Neural crest cell (in vitro differentiated cells): ENCODE data around the gene FARP1. TPM values are rescaled to one million over a fixed set of nuclear protein-coding genes. Genes with fewer than 3 reads are reported as not detected.
A peak's percentile ranks its signal among the peaks of the same experiment; 100 is the strongest.

Experiments used
- DNase-seq: peaks from one replicate; pipeline ENCODE4 v3.0.0; 2021; ENCODE audit warnings: low read depth, mixed read lengths, low spot score
- H3K27ac Mint-ChIP-seq: one replicate; pipeline ENCODE4 v1.8.0; 2021; ENCODE audit warnings: mild to moderate bottlenecking, mixed read lengths; ENCODE audit not compliant: unreplicated experiment
- H3K27me3 Mint-ChIP-seq: 2 replicates; pipeline ENCODE4 v1.8.0; 2021; ENCODE audit warnings: low read depth, mild to moderate bottlenecking, mixed read lengths
- H3K36me3 Mint-ChIP-seq: 2 replicates; pipeline ENCODE4 v1.8.0; 2021; ENCODE audit warnings: low read depth, mild to moderate bottlenecking, mixed read lengths
- H3K4me1 Mint-ChIP-seq: 2 replicates; pipeline ENCODE4 v1.8.0; 2021; ENCODE audit warnings: mixed read lengths
- H3K4me3 Mint-ChIP-seq: one replicate; pipeline ENCODE4 v1.8.0; 2021; ENCODE audit warnings: mild to moderate bottlenecking, mixed read lengths
- H3K9me3 Mint-ChIP-seq: 2 replicates; pipeline ENCODE4 v1.8.0; 2021; ENCODE audit warnings: mixed read lengths
- CTCF ChIP-seq: fragments of 200-600 bp; sonication (generic); conservative IDR thresholded peaks from 2 replicates; pipeline ENCODE4 v1.5.0; 2021; ENCODE audit warnings: antibody characterized with exemption, mild to moderate bottlenecking
- total RNA-seq: library from RNA; stranded (reverse); gene quantifications from 2 replicates; pipeline ENCODE4 v1.2.1, GENCODE V29; 2021

FARP1 gene
- total RNA-seq, 1 donor from 2014 or later: 138 TPM

- TF ChIP-seq CTCF: no peak
- Mint-ChIP-seq H3K4me3 (no peak overlapping the region), H3K4me1 (peaks cover 16% of the 10 kb centered on the region), H3K36me3 (peaks cover 7% of the 10 kb centered on the region), H3K27ac (peak overlapping the region; percentile 63), H3K27me3 (no peaks in the 10 kb centered on the region), H3K9me3 (peaks cover 3% of the 10 kb centered on the region)
- no peak for DNase-seq
Observed at GRCh38 chr13:98358937-98359336, 216.0 kb downstream of the FARP1 start.

- H3K4me3 Mint-ChIP-seq: no peak overlapping the region
- no peak for DNase-seq
- peaks cover 7% of the 10 kb centered on the region for H3K36me3 Mint-ChIP-seq
- peak overlapping the region; percentile 94 for H3K27ac Mint-ChIP-seq
- TF ChIP-seq CTCF: no peak
- H3K4me1 Mint-ChIP-seq: peaks cover 31% of the 10 kb centered on the region
- no peaks in the 10 kb centered on the region for H3K27me3 Mint-ChIP-seq
- peaks cover 3% of the 10 kb centered on the region for H3K9me3 Mint-ChIP-seq
Observed at GRCh38 chr13:98360545-98360944, 217.7 kb downstream of the FARP1 start.

GRCh38 chr13:98363326-98363725 is 220.4 kb downstream of the FARP1 start:
- Mint-ChIP-seq H3K4me3 (no peak overlapping the region), H3K27ac (no peak overlapping the region)
- TF ChIP-seq CTCF: no peak

GRCh38 chr13:98364179-98364578 is 221.3 kb downstream of the FARP1 start:
- no peak overlapping the region for H3K27ac Mint-ChIP-seq
- no peak for TF ChIP-seq CTCF
- H3K36me3 Mint-ChIP-seq: peaks cover 11% of the 10 kb centered on the region
- DNase-seq: no peak
- no peaks in the 10 kb centered on the region for H3K9me3 Mint-ChIP-seq
- peaks cover 46% of the 10 kb centered on the region for H3K4me1 Mint-ChIP-seq
- H3K4me3 Mint-ChIP-seq: no peak overlapping the region
- H3K27me3 Mint-ChIP-seq: no peaks in the 10 kb centered on the region

More at GRCh38 chr13:98363326-98363725, 220.4 kb downstream of the FARP1 start:
- no peaks in the 10 kb centered on the region for H3K9me3 Mint-ChIP-seq
- H3K4me1 Mint-ChIP-seq: peaks cover 50% of the 10 kb centered on the region
- no peak for DNase-seq
- no peaks in the 10 kb centered on the region for H3K27me3 Mint-ChIP-seq
- H3K36me3 Mint-ChIP-seq: peaks cover 7% of the 10 kb centered on the region

- Mint-ChIP-seq H3K4me3 (no peak overlapping the region), H3K27me3 (no peaks in the 10 kb centered on the region), H3K36me3 (peaks cover 14% of the 10 kb centered on the region), H3K27ac (no peak overlapping the region), H3K4me1 (peaks cover 46% of the 10 kb centered on the region), H3K9me3 (no peaks in the 10 kb centered on the region)
- TF ChIP-seq CTCF: no peak
- DNase-seq: no peak
Observed at GRCh38 chr13:98364647-98365046, 221.8 kb downstream of the FARP1 start.

- Mint-ChIP-seq H3K27ac (no peak overlapping the region), H3K4me1 (peaks cover 53% of the 10 kb centered on the region), H3K4me3 (no peak overlapping the region), H3K27me3 (no peaks in the 10 kb centered on the region), H3K9me3 (no peaks in the 10 kb centered on the region), H3K36me3 (peaks cover 20% of the 10 kb centered on the region)
- TF ChIP-seq CTCF: no peak
- no peak for DNase-seq
Observed at GRCh38 chr13:98365302-98365701, 222.4 kb downstream of the FARP1 start.
